GM21619 (cell line): Measurements from ENCODE around the gene SPEG.

Experiments
- ATAC-seq: cut with Tn5 transposase; IDR thresholded peaks from one replicate; pipeline ENCODE4 v1.9.1; 2021; ENCODE audit not compliant: unreplicated experiment

SPEG gene

DNA sequence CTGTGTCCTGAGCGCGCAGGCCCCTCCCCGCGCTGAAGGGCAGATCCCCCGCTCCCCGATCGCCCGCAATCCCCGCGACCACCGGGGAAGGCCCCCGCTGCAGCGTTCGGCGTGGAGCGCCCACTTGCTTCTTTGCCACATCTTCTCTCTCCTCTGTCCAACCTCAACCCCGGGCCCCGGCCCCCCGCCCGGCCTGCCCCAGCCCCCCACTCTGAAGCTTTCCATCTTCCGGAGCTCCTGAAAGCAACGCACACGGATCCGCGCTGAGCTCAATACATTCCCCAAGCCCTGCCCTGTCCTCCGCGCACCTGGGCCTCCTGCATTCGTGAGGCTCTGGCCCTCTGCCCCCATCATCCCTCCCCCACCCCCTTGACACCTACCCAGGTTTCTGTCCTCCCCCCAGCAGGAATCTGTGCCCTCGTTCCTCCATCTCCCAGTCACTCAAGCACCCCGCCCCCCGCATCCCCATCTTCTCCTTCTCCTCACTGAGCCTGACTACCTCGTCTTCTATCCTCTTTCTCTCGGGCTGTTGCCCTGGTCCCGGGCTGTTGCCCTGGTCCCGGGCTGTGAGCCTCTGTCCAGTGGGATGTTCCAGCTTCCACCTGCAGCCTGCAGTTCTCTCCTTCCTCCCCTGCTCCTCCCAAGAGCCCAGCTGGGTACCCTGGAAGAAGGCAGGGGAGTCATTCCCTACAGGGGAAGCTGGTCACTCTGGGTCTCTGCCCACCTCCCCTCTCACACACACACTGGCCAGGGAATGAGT lies 7.8 kb downstream of the SPEG start:
- no peak for ATAC-seq

DNA sequence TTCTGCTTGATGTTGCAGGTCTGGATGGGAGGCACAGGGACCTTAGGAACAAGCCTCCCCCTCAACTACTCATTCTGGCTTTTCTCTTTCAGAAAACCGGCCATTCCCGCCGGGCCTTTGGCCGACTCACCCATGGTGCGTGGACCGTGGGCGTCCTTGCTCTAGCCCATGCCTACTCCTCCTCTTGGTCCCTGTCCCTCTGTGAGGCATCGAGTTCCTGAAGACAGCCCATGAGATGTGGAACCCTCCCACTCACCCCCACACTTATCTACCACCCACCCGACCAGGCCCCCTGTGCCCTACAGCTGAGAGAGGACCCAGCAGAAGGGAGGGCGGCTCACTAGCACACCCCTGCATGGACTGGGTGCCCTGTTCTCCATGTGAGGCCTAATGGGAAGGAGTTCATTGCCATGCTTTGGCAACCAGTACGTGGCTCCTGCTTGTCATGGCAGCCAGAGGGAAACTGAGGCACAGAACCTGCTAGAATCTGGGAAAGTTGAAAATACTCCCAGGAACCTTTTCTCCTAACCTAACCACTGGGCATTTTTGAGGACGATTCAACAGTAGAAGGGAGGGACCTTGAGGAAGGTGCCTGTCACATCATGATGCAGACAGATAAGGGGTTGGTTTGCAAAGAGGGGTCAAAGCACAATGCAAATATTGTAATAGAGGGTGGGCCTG lies 8.5 kb downstream of the SPEG start:
- ATAC-seq = no peak

DNA sequence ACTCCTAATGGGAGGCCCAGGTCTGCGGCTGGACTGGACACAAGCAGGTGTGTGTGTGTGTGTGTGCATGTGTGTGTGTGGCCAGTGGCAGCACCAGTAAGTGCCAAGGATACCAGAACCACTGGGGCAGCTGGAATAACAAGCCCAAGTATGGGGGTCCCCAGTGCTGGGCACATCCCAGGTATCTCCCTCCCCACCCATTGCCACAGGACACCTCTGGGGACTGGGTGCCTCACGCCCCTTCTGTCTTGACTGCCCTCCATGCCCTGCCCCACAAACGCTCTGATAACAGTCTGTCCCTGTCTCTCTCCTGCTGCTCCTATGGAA lies 9.0 kb downstream of the SPEG start:
- no peak for ATAC-seq

DNA sequence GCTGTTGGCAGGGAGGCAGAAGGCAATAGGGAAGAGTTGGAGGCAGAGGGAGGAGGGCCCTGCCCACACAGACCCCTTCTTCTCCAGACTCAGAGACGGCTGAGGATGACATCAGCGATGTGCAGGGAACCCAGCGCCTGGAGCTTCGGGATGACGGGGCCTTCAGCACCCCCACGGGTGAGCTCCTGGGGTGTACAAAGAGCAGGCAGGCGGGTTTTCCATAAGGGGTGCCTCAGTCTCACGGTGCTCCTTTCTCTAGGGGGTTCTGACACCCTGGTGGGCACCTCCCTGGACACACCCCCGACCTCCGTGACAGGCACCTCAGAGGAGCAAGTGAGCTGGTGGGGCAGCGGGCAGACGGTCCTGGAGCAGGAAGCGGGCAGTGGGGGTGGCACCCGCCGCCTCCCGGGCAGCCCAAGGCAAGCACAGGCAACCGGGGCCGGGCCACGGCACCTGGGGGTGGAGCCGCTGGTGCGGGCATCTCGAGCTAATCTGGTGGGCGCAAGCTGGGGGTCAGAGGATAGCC lies 10.0 kb downstream of the SPEG start:
- no peak for ATAC-seq

DNA sequence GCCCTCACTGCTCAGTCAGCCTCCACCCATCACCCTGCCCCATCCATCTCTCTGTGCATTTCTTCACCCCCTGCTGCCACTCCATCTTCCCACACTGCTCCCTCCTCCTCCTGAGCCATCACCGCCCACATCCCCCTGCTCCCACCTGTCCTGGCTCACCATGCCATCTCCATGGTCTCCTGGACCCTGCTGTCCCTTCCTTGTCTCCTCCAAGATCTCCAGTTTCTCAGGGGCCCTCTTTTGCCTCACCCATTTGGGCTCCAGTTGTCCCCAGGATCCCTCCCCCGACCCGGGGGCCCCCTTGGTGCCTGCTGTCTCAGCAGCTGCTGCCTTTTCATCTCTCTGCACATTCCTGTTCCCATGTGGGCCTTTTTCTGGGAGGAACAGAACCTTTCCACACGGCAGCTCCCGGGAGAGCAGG lies 10.6 kb downstream of the SPEG start:
- ATAC-seq = no peak

DNA sequence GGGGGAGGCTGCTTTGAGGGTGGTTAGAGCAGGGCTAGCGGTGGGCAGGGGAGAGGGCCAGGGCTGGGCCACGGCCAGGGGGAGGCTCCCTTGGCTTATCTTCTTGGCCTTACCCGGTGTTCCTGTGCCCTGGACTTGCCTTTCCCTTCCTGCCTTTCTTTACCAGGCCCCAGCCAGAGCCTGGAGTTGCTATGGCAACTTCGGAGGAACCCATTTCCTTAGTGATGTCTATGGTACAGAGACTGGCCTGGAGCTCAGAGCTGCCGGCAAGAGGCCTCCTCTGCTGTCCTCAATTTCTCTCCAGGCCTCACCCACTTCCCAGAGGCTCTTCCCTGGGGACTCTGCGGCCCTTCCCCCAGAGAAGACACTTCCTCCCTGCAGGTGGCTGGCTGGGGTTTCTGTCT lies 11.5 kb downstream of the SPEG start:
- ATAC-seq = no peak

DNA sequence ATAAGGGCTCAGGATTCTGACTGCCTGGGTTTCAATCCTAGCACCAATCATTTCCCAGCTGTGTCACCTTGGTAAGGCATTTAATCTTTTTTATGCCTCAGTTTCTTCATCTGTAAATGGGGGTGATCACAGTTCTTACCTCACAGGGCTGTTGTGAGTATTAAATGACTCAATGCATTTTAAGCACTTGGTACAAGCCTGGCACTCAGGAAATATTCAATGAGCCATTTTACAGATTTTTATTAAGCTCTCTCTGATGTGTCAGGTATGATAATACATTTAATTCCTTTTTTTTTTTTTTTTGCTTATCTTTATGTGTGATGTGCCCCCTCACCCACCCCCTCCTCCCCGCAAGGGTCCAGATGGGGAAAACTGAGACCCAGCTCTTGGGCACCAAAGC lies 12.0 kb downstream of the SPEG start:
- ATAC-seq = no peak

DNA sequence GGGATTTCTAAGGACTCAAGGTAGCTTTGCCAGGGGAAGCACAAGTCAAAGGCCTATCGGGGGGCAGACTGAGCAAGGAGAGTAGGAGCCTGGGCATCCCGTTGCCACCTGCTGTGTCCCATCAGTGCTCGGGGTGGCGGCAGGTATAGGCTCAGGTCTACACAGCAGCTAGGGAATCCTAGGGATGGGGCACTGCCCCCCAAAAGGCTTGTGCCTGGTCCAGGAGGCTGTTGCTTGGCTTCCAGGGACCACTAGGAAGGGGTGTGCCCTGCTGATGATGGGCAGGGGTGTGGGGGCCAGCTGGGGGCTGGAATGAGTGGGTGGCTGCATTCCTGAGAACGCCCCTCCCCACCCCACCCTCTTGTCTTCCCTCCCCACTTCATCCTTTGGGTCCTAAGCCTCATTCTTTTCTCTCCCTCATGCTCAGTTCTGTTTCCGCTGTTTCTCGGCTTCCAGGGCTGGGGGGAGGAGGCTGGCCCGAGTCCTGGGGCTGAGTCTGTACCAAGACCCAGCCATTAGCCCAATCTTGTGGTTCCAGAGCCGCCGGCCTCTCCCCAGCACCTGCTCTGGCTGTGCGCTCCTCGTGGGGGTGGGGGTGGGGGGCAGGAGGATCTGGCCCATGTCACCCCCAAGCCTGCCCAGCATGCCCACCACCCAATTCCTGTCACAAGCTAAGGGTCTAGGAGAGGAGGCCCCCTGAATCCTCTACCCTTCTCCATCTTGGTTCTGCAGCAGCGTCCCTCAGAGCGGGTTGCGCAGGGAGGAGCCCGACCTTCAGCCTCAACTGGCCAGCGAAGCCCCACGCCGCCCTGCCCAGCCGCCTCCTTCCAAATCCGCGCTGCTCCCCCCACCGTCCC lies 12.8 kb downstream of the SPEG start:
- no peak for ATAC-seq

DNA sequence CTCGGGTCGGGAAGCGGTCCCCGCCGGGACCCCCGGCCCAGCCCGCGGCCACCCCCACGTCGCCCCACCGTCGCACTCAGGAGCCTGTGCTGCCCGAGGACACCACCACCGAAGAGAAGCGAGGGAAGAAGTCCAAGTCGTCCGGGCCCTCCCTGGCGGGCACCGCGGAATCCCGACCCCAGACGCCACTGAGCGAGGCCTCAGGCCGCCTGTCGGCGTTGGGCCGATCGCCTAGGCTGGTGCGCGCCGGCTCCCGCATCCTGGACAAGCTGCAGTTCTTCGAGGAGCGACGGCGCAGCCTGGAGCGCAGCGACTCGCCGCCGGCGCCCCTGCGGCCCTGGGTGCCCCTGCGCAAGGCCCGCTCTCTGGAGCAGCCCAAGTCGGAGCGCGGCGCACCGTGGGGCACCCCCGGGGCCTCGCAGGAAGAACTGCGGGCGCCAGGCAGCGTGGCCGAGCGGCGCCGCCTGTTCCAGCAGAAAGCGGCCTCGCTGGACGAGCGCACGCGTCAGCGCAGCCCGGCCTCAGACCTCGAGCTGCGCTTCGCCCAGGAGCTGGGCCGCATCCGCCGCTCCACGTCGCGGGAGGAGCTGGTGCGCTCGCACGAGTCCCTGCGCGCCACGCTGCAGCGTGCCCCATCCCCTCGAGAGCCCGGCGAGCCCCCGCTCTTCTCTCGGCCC lies 13.6 kb downstream of the SPEG start:
- no peak for ATAC-seq

DNA sequence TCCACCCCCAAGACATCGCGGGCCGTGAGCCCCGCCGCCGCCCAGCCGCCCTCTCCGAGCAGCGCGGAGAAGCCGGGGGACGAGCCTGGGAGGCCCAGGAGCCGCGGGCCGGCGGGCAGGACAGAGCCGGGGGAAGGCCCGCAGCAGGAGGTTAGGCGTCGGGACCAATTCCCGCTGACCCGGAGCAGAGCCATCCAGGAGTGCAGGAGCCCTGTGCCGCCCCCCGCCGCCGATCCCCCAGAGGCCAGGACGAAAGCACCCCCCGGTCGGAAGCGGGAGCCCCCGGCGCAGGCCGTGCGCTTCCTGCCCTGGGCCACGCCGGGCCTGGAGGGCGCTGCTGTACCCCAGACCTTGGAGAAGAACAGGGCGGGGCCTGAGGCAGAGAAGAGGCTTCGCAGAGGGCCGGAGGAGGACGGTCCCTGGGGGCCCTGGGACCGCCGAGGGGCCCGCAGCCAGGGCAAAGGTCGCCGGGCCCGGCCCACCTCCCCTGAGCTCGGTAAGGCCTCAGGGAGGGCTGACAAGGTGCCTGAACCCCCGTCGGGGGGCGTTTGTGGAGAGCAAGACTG lies 14.2 kb downstream of the SPEG start:
- ATAC-seq = no peak

DNA sequence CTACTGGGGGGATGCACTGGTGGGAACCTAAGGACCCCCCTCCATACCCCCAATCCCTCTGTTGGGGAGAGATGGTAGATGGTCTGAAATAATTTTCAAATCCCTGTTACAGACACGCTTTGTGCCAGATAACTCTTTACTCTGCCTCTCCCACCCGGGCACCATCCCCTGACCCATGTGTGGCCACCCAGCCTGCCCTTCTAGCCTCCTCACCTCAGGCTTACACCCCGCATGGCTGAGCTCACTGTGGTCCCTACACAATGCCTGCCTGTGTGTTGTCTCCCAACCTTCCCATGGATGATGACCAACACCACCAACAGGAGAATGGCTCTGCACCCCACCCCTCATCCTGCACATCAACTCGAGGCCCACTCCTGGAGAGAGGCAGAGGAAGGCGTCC lies 15.0 kb downstream of the SPEG start:
- ATAC-seq = no peak

DNA sequence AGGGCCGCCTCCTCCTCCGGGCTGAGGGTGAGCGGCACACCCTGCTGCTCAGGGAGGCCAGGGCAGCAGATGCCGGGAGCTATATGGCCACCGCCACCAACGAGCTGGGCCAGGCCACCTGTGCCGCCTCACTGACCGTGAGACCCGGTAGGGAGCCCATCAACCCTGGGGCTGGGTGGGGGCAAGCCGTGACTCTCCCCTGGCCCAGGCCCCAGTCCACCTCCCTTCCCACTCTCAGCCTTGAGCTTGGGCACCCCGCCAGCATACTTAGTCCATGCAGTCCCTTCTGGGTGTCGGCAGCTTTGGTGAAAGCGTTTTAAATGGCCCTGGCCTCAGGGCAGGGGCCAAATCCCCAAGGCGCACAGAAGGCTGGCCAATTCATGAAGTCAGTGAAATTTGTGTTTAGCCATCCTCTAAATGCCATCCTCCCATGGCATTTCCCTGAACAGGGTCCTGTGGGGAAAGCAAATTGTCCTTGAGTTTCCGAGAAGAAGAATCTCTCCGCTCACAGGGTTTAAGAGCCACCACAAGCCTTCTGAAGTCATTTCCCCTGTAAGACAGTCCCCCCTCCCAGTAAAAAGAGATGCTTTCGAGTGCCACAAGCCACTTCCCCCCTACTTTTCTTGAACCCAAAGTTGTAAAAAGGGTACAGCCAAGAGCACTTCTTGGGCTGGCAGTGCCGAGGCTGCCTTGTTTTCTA lies 17.2 kb downstream of the SPEG start:
- no peak for ATAC-seq

DNA sequence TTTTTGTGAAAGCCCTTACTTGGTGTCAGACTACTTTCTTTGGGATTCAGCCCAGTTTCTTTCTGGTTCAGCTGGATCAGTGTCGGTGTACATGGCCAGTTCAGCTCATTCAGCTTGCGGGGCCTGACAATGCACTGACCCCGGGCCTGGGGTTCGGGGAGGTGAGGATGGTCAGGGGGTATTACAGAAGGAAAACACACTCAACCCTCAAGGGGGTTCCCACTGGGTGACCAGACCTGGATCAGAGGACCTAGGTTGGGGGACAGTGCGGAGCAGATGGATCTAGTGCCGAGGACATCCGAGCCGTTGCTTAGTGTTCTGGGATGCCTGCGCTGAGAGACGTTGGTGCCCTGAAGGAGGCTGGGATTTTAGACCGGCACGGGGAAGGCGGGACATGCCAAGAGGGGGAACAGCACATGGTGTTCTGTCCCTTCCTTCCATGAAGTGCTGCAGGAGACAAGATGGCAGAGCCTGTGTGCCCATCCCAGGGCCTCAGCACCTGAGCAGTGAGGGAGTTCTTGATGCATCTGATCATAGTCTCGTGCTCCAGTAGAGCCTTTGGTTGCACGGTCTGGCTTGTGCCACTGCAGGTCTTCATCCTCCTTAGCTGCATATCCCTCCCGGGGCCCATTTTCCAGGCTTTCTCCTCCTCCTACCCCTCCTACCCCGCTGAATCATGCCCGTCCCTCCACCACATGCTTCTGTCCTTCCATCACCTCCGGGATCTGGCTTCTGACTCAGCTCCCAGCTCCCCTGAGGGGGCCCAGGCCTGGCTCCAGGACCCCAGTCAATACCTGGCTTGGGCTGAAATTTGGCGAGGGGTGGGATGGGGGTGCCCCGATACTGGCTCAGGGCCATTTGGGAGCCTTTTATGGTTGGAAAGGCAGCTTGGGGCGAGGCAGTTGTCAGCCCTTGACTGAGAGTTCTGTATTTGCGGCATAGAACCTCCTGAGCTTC lies 18.0 kb downstream of the SPEG start:
- no peak for ATAC-seq

DNA sequence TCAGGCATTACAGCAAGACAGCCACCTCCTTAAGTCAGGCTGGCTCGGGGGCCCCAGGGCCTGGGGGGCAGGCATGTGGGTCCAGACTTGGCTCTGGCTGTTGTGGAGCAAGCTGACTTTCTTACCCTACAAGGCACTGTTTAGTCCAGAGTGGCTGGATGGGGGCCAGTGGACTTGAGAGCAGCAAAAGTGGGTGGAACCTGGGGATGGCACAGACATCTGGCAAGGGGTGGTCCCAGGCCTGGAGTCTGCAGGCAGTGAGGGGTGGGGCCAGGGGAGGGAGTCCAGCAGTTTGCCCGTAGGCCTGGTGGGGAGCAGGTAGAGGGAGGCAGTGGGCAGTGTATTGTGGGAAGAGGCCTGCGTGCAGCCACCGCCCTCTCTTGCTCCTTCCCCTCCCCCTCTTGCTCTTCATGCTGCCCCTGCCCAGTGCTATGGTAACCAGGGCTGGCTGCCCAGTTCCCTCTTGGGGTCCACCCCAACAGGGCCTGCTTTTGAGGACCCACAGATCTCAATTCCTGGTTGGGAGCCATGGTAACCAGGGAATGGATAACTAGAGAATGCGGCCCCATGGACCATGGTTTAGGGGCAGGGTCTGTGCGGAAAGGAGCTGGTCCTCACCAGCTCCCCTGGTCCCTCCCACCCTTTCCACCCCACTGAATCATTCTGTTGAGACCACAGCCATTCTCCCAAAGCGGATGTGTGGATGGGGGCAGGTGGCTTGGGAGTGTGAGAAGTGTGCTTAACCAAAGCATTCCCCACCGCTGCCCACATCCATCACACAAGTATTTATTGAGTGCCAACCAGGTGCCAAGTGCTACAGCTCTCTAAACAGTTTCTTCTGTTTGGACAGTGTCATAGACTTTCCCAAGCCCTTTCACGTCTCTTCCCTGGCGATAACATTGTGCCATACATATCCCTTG lies 19.3 kb downstream of the SPEG start:
- no peak for ATAC-seq

DNA sequence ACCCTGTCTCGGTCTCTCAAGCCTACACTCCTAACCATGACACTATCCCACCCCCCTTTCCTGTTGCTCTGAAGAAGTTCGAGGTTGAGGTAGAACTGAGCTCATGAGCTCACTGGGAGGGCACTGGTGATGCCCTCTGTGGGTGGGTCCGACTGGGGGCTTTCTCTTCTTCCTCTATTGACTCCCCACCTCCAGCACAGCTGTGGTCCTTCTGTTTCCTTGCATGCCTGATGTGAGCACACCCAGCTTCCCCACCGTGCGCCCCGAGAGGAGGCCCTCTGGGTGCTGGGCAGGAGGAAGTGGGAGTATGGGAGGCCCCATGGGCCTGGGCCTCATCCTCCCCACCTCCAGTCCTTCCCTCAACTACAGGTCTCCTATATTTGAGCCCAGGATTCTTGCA lies 20.9 kb downstream of the SPEG start:
- no peak for ATAC-seq

DNA sequence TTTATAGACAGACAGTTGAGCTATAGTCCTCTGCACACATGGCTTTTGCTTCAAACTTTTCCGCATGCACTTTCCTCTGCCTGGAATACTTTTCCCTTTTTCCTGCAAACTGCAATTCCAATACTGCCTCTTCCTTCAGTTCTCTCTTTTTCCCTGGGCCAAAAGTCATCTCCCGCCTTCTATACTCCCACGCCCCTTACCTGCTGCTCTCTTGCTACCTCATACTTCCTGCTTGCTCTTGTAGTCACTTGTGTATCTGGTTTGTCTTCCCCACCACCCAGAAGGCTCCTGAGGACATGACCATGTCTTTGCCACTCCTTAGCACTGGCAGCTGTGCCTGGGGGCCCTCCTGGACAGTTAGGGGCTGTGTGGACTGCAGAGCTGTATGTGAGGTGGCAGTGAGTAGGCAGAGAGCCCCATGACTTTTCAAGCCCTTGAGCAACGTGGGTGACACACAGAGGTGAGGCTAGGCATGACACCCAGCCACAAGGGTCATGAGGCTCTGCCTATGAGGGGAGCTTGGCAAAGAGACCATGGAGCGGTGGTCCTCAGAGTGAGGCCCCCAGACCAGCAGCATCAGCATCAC lies 23.2 kb downstream of the SPEG start:
- no peak for ATAC-seq

DNA sequence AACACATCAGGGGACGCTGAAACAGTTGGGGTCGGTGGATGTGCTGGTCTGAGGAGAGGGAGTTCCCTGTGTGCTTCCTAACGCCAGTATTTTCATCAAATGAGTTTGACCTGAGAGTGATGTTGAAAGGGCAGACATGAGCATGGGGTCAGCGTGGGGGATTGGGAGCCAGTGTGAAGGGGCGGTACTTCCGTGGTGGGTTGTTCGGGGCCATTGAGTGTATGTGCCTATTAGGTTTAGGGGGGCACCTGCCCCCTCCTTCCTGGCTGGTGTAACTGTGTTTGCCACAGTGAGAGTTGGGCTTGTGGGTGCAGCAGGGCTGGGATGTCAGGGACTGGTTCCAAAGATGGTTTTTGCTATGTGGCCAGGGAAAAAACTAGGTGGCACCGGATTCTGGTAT lies 24.4 kb downstream of the SPEG start:
- ATAC-seq = no peak
